WERI-Rb-1 (cell line): ENCODE measurements around the gene NPHP4.

Experiments used
- DNase-seq: peaks from one replicate; pipeline ENCODE4 v3.0.0-alpha.2; 2020
- H3K27ac ChIP-seq: fragments of 250-450 bp; sonication (Bioruptor Pico); 2 replicates; pipeline ENCODE4 v1.5.1; 2020; ENCODE audit warnings: mild to moderate bottlenecking, moderate library complexity
- H3K27me3 ChIP-seq: fragments of 250-450 bp; sonication (Bioruptor Pico); 2 replicates; pipeline ENCODE4 v1.5.1; 2021; ENCODE audit warnings: mild to moderate bottlenecking, low read depth, moderate library complexity; ENCODE audit not compliant: insufficient read depth, severe bottlenecking
- H3K36me3 ChIP-seq: fragments of 250-450 bp; sonication (Bioruptor Pico); 2 replicates; pipeline ENCODE4 v1.5.1; 2020; ENCODE audit warnings: mild to moderate bottlenecking, moderate library complexity
- H3K4me3 ChIP-seq: 2 replicates; pipeline ENCODE4 v1.5.1; 2011; ENCODE audit warnings: low read depth, mild to moderate bottlenecking, control low read depth, low read length
- H3K9me3 ChIP-seq: fragments of 250-450 bp; sonication (Bioruptor Pico); 2 replicates; pipeline ENCODE4 v1.5.1; 2021; ENCODE audit warnings: mild to moderate bottlenecking, moderate library complexity; ENCODE audit not compliant: severe bottlenecking
- TF ChIP-seq, protein P1 (sequence below): IDR thresholded peaks from 2 replicates; pipeline ENCODE4 v1.5.1; 2011; ENCODE audit warnings: low read depth, mild to moderate bottlenecking, control low read depth, inconsistent platforms, low read length

Gene NPHP4

GRCh38 chr1:5992026-5992813, at the start of gene NPHP4:
TSS of gene NPHP4 (minus strand) at chr1:5992425. CDS start at chr1:5986289, 6,136 bp downstream.
- Histone ChIP-seq H3K27me3 (no peaks in the 10 kb centered on the region), H3K27ac (peak within 1 kb of the TSS; percentile 88), H3K4me3 (peak within 1 kb of the TSS; percentile 78), H3K36me3 (peaks cover 16% of the 10 kb centered on the region; the same call in 1 of the 2 replicates), H3K9me3 (no peaks in the 10 kb centered on the region)
- TF ChIP-seq, protein P1, sequence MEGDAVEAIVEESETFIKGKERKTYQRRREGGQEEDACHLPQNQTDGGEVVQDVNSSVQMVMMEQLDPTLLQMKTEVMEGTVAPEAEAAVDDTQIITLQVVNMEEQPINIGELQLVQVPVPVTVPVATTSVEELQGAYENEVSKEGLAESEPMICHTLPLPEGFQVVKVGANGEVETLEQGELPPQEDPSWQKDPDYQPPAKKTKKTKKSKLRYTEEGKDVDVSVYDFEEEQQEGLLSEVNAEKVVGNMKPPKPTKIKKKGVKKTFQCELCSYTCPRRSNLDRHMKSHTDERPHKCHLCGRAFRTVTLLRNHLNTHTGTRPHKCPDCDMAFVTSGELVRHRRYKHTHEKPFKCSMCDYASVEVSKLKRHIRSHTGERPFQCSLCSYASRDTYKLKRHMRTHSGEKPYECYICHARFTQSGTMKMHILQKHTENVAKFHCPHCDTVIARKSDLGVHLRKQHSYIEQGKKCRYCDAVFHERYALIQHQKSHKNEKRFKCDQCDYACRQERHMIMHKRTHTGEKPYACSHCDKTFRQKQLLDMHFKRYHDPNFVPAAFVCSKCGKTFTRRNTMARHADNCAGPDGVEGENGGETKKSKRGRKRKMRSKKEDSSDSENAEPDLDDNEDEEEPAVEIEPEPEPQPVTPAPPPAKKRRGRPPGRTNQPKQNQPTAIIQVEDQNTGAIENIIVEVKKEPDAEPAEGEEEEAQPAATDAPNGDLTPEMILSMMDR: 0 out of 2 replicates have a peak, but pooled peaks have one; percentile 6
- DNase-seq: peak; percentile 100

GRCh38 chr1:6041432-6042062, 49.3 kb upstream of the NPHP4 start:
- Histone ChIP-seq H3K27me3 (no peaks in the 10 kb centered on the region), H3K9me3 (no peaks in the 10 kb centered on the region), H3K27ac (no peak overlapping the region), H3K4me3 (no peak overlapping the region), H3K36me3 (peaks cover 14% of the 10 kb centered on the region)
- TF ChIP-seq, protein P1: peak; percentile 95
- DNase-seq: peak; percentile 59

- peaks cover 14% of the 10 kb centered on the region for H3K36me3 ChIP-seq
- no peaks in the 10 kb centered on the region for H3K27me3 ChIP-seq
- H3K9me3 ChIP-seq: no peaks in the 10 kb centered on the region
- no peak overlapping the region for H3K27ac ChIP-seq
- DNase-seq: no peak
- TF ChIP-seq, protein P1: no peak
- no peak overlapping the region for H3K4me3 ChIP-seq
Measured at GRCh38 chr1:6040861-6041415, 48.7 kb upstream of the NPHP4 start.

DNA sequence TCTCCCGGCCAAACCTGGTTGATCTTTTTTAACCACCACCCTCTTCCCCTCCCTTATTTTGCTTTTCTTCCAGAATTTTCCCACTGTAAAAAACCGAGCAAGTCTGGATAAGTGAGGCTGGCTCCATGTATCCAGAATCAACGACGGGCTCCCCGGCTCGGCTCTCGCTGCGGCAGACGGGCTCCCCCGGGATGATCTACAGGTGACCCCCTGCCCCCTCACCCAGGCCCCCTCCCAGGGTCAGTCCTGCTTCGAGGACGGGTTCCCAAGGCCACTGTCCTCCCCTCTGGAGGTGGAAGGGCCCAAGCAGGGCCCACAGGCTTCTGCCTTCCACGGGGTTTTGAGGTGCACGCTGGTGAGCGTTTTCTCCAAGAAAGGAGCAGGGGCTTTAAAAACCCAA, 48.2 kb upstream of the NPHP4 start:
- Histone ChIP-seq H3K27me3 (no peaks in the 10 kb centered on the region), H3K4me3 (no peak overlapping the region), H3K27ac (no peak overlapping the region), H3K36me3 (peaks cover 14% of the 10 kb centered on the region), H3K9me3 (no peaks in the 10 kb centered on the region)
- DNase-seq: no peak
- TF ChIP-seq, protein P1: no peak

DNA sequence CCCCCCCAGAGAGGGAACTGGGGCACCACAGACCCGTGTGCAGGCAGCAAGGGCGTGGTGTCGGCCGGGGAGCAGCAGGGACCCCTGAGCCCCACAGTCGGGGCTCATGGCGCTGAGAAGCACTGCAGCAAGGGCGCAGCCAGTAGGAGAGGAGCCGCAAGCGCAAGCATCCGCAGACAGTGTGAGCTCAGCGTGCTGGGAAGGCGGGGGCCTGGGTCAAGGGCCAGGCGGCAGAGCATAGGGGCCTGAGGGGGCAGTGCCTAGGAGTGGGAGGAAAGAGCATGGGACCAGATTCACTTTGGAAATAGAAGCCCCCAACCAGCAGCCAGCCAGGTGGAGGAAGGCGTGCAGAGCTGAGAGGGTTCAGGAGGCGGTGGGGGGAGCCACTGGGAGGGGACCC, 46.8 kb upstream of the NPHP4 start:
- H3K36me3 ChIP-seq: peaks cover 14% of the 10 kb centered on the region
- no peak overlapping the region for H3K27ac ChIP-seq
- TF ChIP-seq, protein P1: no peak
- H3K4me3 ChIP-seq: no peak overlapping the region
- H3K9me3 ChIP-seq: no peaks in the 10 kb centered on the region
- no peaks in the 10 kb centered on the region for H3K27me3 ChIP-seq
- DNase-seq: no peak
